ENCODE measurements around the gene YAF2.
"Not testable (repeated sequence)": the region's sequence is repeated elsewhere in the genome, so short reads cannot be mapped to it uniquely, and the experiment has no call there.

YAF2 gene

GRCh38 chr12:42255221-42255865 is 17.3 kb upstream of the YAF2 start:
- no peak for DNase-seq (ENCODE audit: low spot score)

DNA sequence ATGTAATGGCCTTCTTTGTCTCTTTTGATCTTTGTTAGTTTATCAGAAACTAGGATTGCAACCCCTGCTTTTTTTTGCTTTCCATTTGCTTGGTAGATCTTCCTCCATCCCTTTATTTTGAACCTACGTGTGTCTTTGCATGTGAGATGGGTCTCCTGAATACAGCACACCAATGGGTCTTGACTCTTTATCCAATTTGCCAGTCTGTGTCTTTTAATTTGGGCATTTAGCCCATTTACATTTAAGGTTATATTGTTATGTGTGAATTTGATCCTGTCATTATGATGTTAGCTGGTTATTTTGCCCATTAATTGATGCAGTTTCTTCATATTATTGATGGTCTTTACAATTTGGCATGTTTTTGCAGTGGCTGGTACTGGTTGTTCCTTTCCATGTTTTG is 14.6 kb upstream of the YAF2 start:
- DNase-seq (ENCODE audit: low spot score), result not testable (repeated sequence)

- not testable (repeated sequence) for DNase-seq (ENCODE audit: low spot score)
Observed at GRCh38 chr12:42249033-42249432, 11.0 kb upstream of the YAF2 start.

DNA sequence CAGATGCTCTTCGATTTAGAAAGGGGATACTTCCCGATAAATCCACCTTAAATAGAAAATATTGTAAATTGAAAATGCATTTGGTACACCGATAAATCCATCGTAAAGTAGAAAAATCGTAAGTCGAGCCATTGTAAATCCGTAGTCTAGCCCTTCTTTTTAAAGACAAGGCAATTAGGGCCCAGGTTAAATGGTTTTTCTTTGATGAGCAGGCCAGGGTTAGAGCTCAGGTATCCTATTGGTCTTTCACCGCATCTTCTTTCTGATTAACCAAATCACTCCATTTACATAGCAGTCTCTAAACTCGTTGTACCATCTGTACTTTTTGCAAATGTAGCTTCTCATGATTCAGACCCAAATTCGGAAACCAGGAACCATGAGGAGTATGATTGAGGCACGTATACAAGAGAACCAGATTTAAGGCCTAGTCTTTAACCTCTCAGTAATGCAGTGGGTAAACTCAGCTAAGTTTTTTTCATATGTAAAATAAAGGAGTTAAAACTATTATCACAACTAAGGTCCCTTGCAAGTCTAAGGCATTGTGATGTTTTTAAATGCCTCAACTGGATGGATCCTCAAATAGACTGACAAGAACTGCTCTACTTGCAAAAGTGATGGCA is 2.2 kb upstream of the YAF2 start:
- DNase-seq (ENCODE audit: low spot score), result no peak

- DNase-seq (ENCODE audit: low spot score), result no peak
Observed at GRCh38 chr12:42237853-42238239, 202 bp downstream of the YAF2 start.

DNA sequence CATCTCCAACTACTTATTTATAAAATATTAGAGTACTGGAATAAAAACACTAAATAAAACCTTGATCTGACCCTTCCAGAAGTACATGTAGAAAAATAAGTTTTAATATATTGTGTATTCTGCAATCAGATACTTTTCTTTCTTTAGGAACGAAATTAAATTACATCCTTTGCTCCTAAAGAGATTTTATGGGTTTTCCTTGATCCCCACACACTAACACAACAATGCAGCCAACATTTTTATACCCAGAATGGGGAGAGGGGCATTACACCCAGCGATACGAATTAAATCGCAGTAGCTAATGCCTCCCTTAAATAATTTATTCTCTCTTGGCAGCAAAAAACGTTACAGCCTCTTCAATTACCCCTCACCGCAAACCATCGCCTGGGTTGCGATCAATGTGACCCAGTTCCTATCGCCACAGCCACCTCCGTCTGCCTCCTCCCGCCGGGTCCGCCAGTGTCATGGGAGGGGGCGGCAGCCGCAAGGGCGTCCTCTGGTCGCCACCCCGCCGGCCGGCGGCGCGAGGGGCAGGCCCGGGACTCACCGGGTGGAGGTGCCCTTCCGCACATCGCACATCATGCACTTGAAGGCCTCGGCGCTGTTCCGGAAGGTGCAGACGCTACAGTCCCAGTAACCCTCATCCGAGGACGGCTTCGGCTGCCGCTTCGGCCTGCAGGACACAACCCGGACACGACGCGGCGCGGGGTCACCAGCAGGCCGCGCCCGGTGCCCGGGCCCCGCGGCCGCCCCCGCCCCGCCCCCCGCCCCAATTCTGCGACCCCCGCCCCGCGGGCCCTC is 796 bp downstream of the YAF2 start:
- peak; percentile 41 for DNase-seq (ENCODE audit: low spot score)

DNA sequence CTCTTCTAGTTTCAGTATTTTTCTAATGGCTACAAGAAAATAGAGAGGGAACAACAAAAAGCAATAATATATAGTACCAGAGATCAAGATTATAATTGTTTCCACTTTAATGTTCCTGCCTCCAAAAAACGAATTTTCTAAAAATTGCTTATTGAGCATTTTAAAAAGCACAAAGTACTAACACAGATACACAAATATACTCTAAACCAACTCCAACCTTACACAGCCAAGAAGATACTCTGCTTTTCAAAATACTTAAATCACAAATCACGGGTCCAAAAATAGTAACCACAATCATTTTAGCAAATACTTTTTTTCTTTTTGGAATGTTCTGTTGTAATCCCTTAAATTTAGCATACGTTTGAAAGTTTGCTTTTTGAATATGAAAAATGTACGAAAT is 2.0 kb downstream of the YAF2 start:
- DNase-seq (ENCODE audit: low spot score), result no peak

DNA sequence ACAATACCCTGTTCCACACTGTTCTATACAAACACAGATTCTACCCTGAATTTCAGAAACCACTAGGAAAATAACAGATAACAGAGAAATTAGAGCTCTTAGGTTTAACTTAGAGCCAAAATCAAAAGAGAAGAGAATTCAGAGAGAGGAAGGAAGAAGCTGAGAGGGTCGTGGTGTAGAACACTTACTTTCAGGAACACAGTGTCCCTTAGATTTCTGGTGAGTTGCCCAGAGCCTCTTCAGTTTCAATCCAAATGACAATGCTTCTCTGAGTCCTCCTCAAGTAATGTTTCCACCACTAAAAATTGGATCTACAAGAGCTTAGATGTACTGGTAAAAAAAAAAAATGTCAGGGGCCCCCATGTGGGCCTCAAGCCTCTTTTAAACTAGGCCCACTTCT is 2.6 kb downstream of the YAF2 start:
- DNase-seq (ENCODE audit: low spot score), result peak; percentile 58

- DNase-seq (ENCODE audit: low spot score), result peak; percentile 20
Observed at GRCh38 chr12:42234970-42235369, 3.1 kb downstream of the YAF2 start.

- DNase-seq (ENCODE audit: low spot score), result not testable (repeated sequence)
Observed at GRCh38 chr12:42227525-42227924, 10.5 kb downstream of the YAF2 start.

- DNase-seq (ENCODE audit: low spot score), result not testable (repeated sequence)
Observed at GRCh38 chr12:42224501-42224900, 13.5 kb downstream of the YAF2 start.

- no peak for DNase-seq (ENCODE audit: low spot score)
Observed at GRCh38 chr12:42222724-42223123, 15.3 kb downstream of the YAF2 start.

DNA sequence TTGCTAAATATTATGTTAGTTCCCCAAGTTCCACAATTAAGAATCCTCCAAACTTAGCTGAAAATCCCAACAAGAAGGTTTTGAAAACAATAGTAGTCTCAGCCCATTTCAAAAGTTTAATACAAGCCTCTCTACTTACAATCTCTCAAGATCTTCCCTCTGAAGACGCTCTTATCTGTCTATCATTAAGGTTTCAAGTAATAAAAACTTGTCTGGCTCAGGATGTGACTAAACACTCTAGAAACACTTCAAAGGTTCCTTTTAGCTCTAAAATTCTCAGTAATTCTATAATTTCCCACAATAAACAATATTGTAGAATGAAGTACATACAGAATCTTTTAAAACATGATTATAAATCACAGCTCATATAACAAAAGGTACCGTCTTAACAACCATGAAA is 16.3 kb downstream of the YAF2 start:
- no peak for DNase-seq (ENCODE audit: low spot score)

DNA sequence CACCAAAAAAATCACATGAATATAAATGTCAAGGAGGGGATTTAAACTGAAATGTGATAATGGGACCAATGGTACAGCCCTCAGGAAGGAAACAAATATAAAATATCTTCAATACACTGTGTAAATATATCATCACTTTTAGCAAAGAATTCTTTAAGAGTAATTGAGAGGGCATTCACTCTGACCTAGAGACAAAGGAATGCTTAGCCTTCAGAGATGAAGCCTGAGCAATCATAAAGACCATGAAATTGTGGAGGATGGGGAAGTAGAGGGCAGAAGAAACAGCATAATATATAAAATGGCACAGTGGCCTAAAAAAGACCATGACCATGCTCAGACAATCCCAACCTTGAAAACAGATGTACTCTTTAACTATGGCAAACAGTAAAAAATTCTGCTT is 20.4 kb downstream of the YAF2 start:
- DNase-seq (ENCODE audit: low spot score), result no peak

- no peak for DNase-seq (ENCODE audit: low spot score)
Observed at GRCh38 chr12:42216737-42217136, 21.3 kb downstream of the YAF2 start.

DNA sequence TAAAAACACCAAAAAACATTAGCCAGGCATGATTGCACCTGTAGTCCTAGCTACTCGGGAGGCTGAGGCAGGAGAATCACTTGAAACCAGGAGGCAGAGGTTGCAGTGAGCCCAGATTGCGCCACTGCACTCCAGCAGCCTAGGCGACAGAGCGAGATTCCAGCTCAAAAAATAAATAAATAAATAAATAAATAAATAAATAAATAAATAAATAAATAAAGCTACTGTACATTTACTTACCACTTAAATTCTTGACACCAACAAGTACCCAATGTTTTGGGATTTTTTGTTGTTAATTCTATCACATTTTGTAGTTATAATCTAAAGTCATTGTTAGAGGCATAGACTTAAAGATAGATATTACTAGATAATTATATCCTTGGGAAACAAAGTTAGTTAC is 22.3 kb downstream of the YAF2 start:
- DNase-seq (ENCODE audit: low spot score), result not testable (repeated sequence)

GRCh38 chr12:42213954-42214426 is 24.1 kb downstream of the YAF2 start:
- peak; percentile 29 for DNase-seq (ENCODE audit: low spot score)

GRCh38 chr12:42213023-42213422 is 25.0 kb downstream of the YAF2 start:
- no peak for DNase-seq (ENCODE audit: low spot score)

DNA sequence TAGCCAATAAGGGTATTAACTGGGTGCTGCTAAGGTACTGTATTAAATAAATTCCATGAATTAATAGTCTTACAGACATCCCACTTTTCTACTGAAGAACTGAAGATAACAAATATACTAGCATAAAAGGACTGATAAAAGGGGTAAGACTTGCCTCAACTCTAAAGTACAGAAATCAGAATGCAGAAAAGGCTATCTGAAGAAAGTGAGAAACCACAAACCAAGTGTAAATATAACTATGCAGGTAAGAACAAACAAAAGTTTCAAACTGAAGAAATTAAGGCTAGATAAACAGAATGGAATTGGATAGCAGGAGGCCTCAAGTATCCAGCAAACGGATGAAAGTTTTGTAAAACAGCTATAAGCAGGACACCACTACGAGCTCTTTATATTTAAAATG is 29.5 kb downstream of the YAF2 start:
- no peak for DNase-seq (ENCODE audit: low spot score)

GRCh38 chr12:42204819-42205218 is 33.2 kb downstream of the YAF2 start:
- no peak for DNase-seq (ENCODE audit: low spot score)

DNA sequence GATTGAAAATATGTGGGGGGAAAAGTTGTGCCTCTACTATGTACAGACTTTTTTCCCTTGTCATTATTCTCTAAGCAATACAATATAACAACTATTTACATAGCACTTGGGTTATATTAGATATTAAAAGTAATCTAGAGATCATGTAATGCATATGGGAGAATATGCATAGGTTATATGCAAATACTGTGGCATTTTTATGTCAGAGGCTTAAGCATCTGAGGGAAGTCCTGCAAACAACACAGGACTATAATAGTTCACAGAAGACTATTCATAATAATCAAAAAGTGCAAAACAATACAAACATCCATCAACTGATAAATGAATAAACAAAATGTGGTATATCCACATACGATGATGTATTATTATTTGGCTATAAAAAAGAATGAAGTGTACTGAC is 33.7 kb downstream of the YAF2 start:
- no peak for DNase-seq (ENCODE audit: low spot score)

DNA sequence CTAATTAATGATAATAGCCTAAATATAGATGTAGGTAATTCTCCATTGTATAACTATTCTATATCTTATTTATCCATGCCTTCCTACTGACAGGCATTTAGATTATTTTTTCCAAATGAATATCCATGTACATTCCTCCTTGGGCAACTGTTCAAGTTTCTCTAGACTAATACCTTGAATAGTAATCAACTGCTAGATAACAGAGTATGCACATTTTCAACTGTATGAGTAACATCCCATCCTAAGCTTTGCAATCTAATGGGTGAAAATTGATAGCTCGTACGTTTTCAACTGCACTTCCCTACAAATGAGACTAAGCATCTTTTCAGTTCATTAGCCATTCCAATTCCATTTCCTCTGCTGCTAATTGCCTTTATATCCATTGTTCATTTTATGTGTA is 37.0 kb downstream of the YAF2 start:
- DNase-seq (ENCODE audit: low spot score), result no peak

- no peak for DNase-seq (ENCODE audit: low spot score)
Observed at GRCh38 chr12:42199007-42199406, 39.0 kb downstream of the YAF2 start.
